ENCODE measurements around the gene RTP2. TPM values are rescaled to one million over a fixed set of nuclear protein-coding genes. Genes with fewer than 3 reads are reported as not detected.

RTP2 gene
- total RNA-seq, 1 donor from 2014 or later, result not detected

DNA sequence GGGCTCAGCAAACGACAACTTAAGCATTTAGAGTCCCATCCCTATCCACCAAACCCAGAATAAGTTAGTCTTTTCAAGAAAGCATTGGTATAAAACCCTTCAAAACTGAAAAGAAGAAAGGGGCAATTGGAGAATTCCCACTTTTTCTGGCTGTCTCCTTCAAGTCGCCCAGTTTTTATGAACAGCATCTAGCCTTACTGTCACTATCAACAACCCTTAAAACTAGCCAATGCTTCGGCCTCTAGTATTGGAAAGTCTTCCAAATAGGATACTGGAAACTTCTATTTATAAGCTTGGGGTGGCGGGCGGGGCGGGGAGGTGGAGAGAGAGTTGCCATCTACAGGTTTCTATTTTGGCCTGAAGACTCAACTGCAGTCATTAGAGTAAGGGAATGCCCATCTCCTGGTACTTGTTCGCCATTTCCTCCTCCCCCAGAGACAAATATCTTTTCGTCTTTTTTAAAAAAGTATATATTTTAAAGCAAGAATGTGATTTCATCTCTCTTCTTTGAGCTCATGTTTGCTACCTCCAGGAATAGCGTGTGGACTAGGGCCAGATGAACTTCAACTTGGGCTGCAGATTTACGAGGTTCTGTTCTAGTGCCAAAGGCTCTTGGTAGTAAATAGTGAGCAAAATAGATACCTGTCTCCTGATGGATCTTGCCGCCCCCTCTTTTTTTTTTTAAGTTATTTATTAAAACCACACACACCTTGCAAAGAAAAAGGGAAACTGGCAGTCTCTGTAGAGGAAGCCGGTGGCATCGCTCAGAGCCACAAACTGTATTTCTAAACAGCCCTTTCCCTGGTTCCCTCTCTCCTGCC, 40.2 kb upstream of the RTP2 start:
- no peak overlapping the region for H2AFZ ChIP-seq (ENCODE audit: low read depth, low read length)
- peaks cover 19% of the 10 kb centered on the region for H4K20me1 ChIP-seq (ENCODE audit: insufficient read depth, low read length)
- Mint-ChIP-seq H3K27ac (ENCODE audit: unreplicated experiment) (peak overlapping the region; percentile 96), H3K9me3 (ENCODE audit: unreplicated experiment) (no peaks in the 10 kb centered on the region), H3K36me3 (ENCODE audit: low read depth, unreplicated experiment) (no peaks in the 10 kb centered on the region), H3K4me3 (ENCODE audit: unreplicated experiment) (peak overlapping the region; percentile 94), H3K4me1 (ENCODE audit: low read depth, unreplicated experiment) (peaks cover 34% of the 10 kb centered on the region), H3K27me3 (ENCODE audit: low read depth, unreplicated experiment) (no peaks in the 10 kb centered on the region)
- peak overlapping the region; percentile 47 for H3K4me3 ChIP-seq (ENCODE audit: insufficient read depth, low read depth, low read length)
- FAIRE-seq (no peak), DNase-seq (ENCODE audit: low read depth) (peak; percentile 51)
- peaks cover 63% of the 10 kb centered on the region for H3K79me2 ChIP-seq (ENCODE audit: insufficient read depth, low read length)
- H3K4me2 ChIP-seq (ENCODE audit: low read length), result peak overlapping the region; percentile 95
- no peak for TF ChIP-seq EZH2 (IDR thresholded peaks at IDR 0.05; ENCODE audit: insufficient read depth, low read length)
- TF ChIP-seq, protein P1, sequence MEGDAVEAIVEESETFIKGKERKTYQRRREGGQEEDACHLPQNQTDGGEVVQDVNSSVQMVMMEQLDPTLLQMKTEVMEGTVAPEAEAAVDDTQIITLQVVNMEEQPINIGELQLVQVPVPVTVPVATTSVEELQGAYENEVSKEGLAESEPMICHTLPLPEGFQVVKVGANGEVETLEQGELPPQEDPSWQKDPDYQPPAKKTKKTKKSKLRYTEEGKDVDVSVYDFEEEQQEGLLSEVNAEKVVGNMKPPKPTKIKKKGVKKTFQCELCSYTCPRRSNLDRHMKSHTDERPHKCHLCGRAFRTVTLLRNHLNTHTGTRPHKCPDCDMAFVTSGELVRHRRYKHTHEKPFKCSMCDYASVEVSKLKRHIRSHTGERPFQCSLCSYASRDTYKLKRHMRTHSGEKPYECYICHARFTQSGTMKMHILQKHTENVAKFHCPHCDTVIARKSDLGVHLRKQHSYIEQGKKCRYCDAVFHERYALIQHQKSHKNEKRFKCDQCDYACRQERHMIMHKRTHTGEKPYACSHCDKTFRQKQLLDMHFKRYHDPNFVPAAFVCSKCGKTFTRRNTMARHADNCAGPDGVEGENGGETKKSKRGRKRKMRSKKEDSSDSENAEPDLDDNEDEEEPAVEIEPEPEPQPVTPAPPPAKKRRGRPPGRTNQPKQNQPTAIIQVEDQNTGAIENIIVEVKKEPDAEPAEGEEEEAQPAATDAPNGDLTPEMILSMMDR (IDR thresholded peaks at IDR 0.05; ENCODE audit: insufficient read depth, low read depth, low read length), result no peak
- H3K9ac ChIP-seq (ENCODE audit: low read length), result peak overlapping the region; percentile 99
- H3K4me1 ChIP-seq (ENCODE audit: insufficient read depth, low read length), result peaks cover 43% of the 10 kb centered on the region
- no peaks in the 10 kb centered on the region for H3K9me3 ChIP-seq (ENCODE audit: insufficient read depth, low read depth, low read length)
- no peak overlapping the region for H3K27ac ChIP-seq (ENCODE audit: low read depth, low read length)
- H3K36me3 ChIP-seq (ENCODE audit: insufficient read depth, low read length), result no peaks in the 10 kb centered on the region
- no peaks in the 10 kb centered on the region for H3K27me3 ChIP-seq (ENCODE audit: insufficient read depth, low read length)

DNA sequence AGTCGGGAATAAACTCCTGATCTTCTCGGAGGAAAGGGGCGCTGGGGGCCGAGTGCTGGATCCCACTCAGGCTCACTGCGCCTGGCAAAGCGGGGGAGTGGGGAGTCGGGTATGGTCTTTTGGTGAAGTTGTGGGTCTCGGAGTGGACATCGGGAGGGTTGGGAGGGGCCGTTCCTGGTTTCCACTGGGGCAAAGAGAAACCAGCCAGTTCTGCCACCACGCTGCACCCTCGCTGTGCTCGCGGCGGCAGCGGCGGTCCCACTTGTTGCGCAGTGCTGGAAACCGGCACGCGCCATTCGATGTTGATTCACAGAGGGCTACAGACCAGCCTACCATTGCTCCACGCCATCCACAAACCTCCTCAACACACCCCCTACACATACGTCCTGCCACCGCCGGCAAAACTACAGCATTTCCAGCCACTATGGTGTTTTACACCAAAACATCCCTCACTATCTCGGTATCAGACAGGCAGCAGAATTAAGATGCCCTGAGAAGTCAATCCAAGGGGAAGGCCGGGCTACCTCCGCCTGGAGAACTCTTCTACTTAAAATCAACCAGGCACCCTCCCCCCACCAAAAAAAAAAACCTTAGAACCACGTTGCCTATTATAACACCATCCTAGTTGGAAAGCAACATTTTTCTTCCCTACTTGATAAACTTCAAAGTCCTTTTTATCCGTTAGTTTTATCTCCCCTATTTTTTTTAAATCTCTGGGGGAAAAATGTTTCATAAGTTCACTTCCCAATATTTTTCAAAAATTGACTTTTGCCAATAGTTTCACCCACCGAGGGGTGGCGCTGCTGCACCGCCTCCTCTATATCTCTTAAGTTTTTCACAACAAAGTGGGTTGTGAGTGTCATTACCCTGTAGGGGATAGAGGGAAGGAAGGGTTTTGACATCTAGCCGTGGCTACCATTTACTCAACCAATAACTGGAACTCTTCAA, 39.3 kb upstream of the RTP2 start:
- FAIRE-seq, result no peak
- H3K79me2 ChIP-seq (ENCODE audit: insufficient read depth, low read length), result peaks cover 72% of the 10 kb centered on the region
- peak overlapping the region; percentile 69 for H3K4me3 ChIP-seq (ENCODE audit: insufficient read depth, low read depth, low read length)
- H3K4me1 ChIP-seq (ENCODE audit: insufficient read depth, low read length), result peaks cover 51% of the 10 kb centered on the region
- no peak for TF ChIP-seq EZH2 (IDR thresholded peaks at IDR 0.05; ENCODE audit: insufficient read depth, low read length)
- TF ChIP-seq, protein P1 (IDR thresholded peaks at IDR 0.05; ENCODE audit: insufficient read depth, low read depth, low read length), result peak; percentile 85
- H3K36me3 Mint-ChIP-seq (ENCODE audit: low read depth, unreplicated experiment), result no peaks in the 10 kb centered on the region
- no peaks in the 10 kb centered on the region for H3K9me3 ChIP-seq (ENCODE audit: insufficient read depth, low read depth, low read length)
- no peaks in the 10 kb centered on the region for H3K27me3 ChIP-seq (ENCODE audit: insufficient read depth, low read length)
- H3K4me3 Mint-ChIP-seq (ENCODE audit: unreplicated experiment), result peak overlapping the region; percentile 94
- no peaks in the 10 kb centered on the region for H3K9me3 Mint-ChIP-seq (ENCODE audit: unreplicated experiment)
- H2AFZ ChIP-seq (ENCODE audit: low read depth, low read length), result peak overlapping the region; percentile 1
- peak overlapping the region; percentile 93 for H3K27ac ChIP-seq (ENCODE audit: low read depth, low read length)
- no peaks in the 10 kb centered on the region for H3K27me3 Mint-ChIP-seq (ENCODE audit: low read depth, unreplicated experiment)
- peak; percentile 71 for DNase-seq (ENCODE audit: low read depth)
- H3K36me3 ChIP-seq (ENCODE audit: insufficient read depth, low read length), result no peaks in the 10 kb centered on the region
- peaks cover 32% of the 10 kb centered on the region for H3K4me1 Mint-ChIP-seq (ENCODE audit: low read depth, unreplicated experiment)
- peak overlapping the region; percentile 95 for H3K4me2 ChIP-seq (ENCODE audit: low read length)
- peak overlapping the region; percentile 96 for H3K27ac Mint-ChIP-seq (ENCODE audit: unreplicated experiment)
- peak overlapping the region; percentile 89 for H3K9ac ChIP-seq (ENCODE audit: low read length)
- peaks cover 26% of the 10 kb centered on the region for H4K20me1 ChIP-seq (ENCODE audit: insufficient read depth, low read length)
